IMR-90 (cell line): ENCODE data around the gene PRICKLE2. TPM values are rescaled to one million over a fixed set of nuclear protein-coding genes. Genes with fewer than 3 reads are reported as not detected.

ENCODE experiments used
- ATAC-seq: fragments of 200-7000 bp; cut with Tn5 transposase; 2 replicates; pipeline ENCODE4 v1.9.1; 2020; ENCODE audit warnings: low read depth, mild to moderate bottlenecking, moderate library complexity
- BruUV-seq: library from RNA; stranded (reverse); fragments of 400-500 nt; replicated peaks from 2 replicates; lab custom pipeline; 2021; lab: Mats Ljungman, UMichigan
- CTCF ChIA-PET: fragments of 300-600 bp; formaldehyde crosslinking; extraction: SDS; loops from one replicate; lab custom pipeline; 2021; ENCODE audit warnings: antibody characterized with exemption; lab: Yijun Ruan, JAX
- POLR2A ChIA-PET: fragments of 300-600 bp; sonication (Branson Sonifier 250); formaldehyde crosslinking; loops from one replicate; lab custom pipeline; 2022; ENCODE audit warnings: antibody characterized with exemption; ENCODE audit not compliant: unreplicated experiment; lab: Charles Lee
- DNase-seq: peaks from one replicate; pipeline ENCODE4 v3.0.0; 2013
- H2AFZ ChIP-seq: replicated peaks from 2 replicates; pipeline ENCODE3; 2013; ENCODE audit warnings: low read length, mild to moderate bottlenecking; ENCODE audit not compliant: poor library complexity
- H2AK5ac ChIP-seq: 2 replicates; pipeline ENCODE4 v1.6.1; 2013; ENCODE audit warnings: low read depth, low read length, inconsistent platforms
- H2AK9ac ChIP-seq: replicated peaks from 2 replicates; pipeline ENCODE3; 2013; ENCODE audit warnings: mild to moderate bottlenecking, low read depth, low read length, moderate library complexity; ENCODE audit not compliant: poor library complexity
- H2BK120ac ChIP-seq: 2 replicates; pipeline ENCODE4 v1.6.1; 2013; ENCODE audit warnings: low read depth, low read length, inconsistent platforms
- H2BK15ac ChIP-seq: 3 replicates; pipeline ENCODE4 v1.6.1; 2013; ENCODE audit warnings: low read depth, low read length, inconsistent platforms
- H2BK20ac ChIP-seq: 2 replicates; pipeline ENCODE4 v1.6.1; 2013; ENCODE audit warnings: low read depth, mild to moderate bottlenecking, inconsistent platforms, low read length, moderate library complexity
- H2BK5ac ChIP-seq: 2 replicates; pipeline ENCODE4 v1.6.1; 2013; ENCODE audit warnings: mild to moderate bottlenecking, low read depth, low read length, inconsistent platforms; ENCODE audit not compliant: poor library complexity, severe bottlenecking
- H3K14ac ChIP-seq: replicated peaks from 2 replicates; pipeline ENCODE4 v1.6.1; 2013; ENCODE audit warnings: low read depth, low read length, inconsistent platforms
- H3K18ac ChIP-seq: 2 replicates; pipeline ENCODE4 v1.6.1; 2013; ENCODE audit warnings: low read depth, low read length, control low read depth
- H3K23ac ChIP-seq: 2 replicates; pipeline ENCODE4 v1.6.1; 2013; ENCODE audit warnings: low read depth, low read length, inconsistent platforms
- H3K27ac ChIP-seq: 2 replicates; pipeline ENCODE4 v1.5.1; 2013; ENCODE audit warnings: mild to moderate bottlenecking, control low read depth, low read length; ENCODE audit not compliant: insufficient read depth
- H3K27me3 ChIP-seq: 2 replicates; pipeline ENCODE4 v1.6.1; 2013; ENCODE audit warnings: low read length; ENCODE audit not compliant: control insufficient read depth, insufficient read depth
- H3K36me3 ChIP-seq: 2 replicates; pipeline ENCODE4 v1.6.1; 2013; ENCODE audit warnings: low read length, mixed read lengths; ENCODE audit not compliant: control insufficient read depth, insufficient read depth
- H3K4ac ChIP-seq: 2 replicates; pipeline ENCODE4 v1.6.1; 2013; ENCODE audit warnings: low read depth, low read length, inconsistent platforms
- H3K4me1 ChIP-seq: 2 replicates; pipeline ENCODE4 v1.6.1; 2013; ENCODE audit warnings: low read length, mixed read lengths; ENCODE audit not compliant: control insufficient read depth, insufficient read depth
- H3K4me2 ChIP-seq: 2 replicates; pipeline ENCODE4 v1.6.1; 2013; ENCODE audit warnings: low read depth, mild to moderate bottlenecking, control low read depth, low read length, moderate library complexity
- H3K4me3 ChIP-seq: 2 replicates; pipeline ENCODE4 v1.5.1; 2013; ENCODE audit warnings: low read depth, mild to moderate bottlenecking, control low read depth, low read length, moderate library complexity; ENCODE audit not compliant: insufficient read depth
- H3K56ac ChIP-seq: 2 replicates; pipeline ENCODE4 v1.6.1; 2013; ENCODE audit warnings: low read length, inconsistent platforms; ENCODE audit not compliant: insufficient read depth; ENCODE audit errors: extremely low read depth
- H3K79me1 ChIP-seq, 2 experiments: 2 replicates each; pipeline ENCODE4 v1.6.1; 2013; ENCODE audit warnings: low read length in 2 of 2, inconsistent platforms in 1 of 2, low read depth in 1 of 2
- H3K9ac ChIP-seq: 2 replicates; pipeline ENCODE4 v1.6.1; 2013; ENCODE audit warnings: low read depth, low read length, control low read depth
- H3K9me1 ChIP-seq: 2 replicates; pipeline ENCODE4 v1.6.1; 2013; ENCODE audit warnings: low read length, inconsistent platforms; ENCODE audit not compliant: insufficient read depth
- H3K9me3 ChIP-seq: 2 replicates; pipeline ENCODE4 v1.6.1; 2013; ENCODE audit warnings: low read length; ENCODE audit not compliant: control insufficient read depth, insufficient read depth
- H4K20me1 ChIP-seq: 2 replicates; pipeline ENCODE4 v1.6.1; 2013; ENCODE audit warnings: low read length, inconsistent platforms; ENCODE audit not compliant: insufficient read depth
- H4K5ac ChIP-seq: 2 replicates; pipeline ENCODE4 v1.6.1; 2013; ENCODE audit warnings: mild to moderate bottlenecking, low read depth, low read length, control low read depth
- H4K8ac ChIP-seq, 2 experiments: 2 replicates each; pipeline ENCODE4 v1.6.1; 2013; ENCODE audit warnings: low read depth in 2 of 2, low read length in 2 of 2, control low read depth in 1 of 2, inconsistent platforms in 1 of 2
- H4K91ac ChIP-seq: 2 replicates; pipeline ENCODE4 v1.6.1; 2013; ENCODE audit warnings: low read depth, low read length, inconsistent platforms; ENCODE audit not compliant: insufficient read depth
- BHLHE40 ChIP-seq: fragments of 150-350 bp; IDR thresholded peaks from 2 replicates; pipeline ENCODE4 v1.6.1; 2016; ENCODE audit warnings: mild to moderate bottlenecking, low read depth, low read length
- CEBPB ChIP-seq: IDR thresholded peaks from 2 replicates; pipeline ENCODE4 v1.6.1; 2012; ENCODE audit warnings: low read depth, low read length, improper control_type of control experiment
- CHD1 ChIP-seq: IDR thresholded peaks from 2 replicates; pipeline ENCODE4 v1.6.1; 2012; ENCODE audit warnings: low read depth, low read length, improper control_type of control experiment
- FOS ChIP-seq: fragments of 150-350 bp; IDR thresholded peaks from 2 replicates; pipeline ENCODE4 v1.6.1; 2016; ENCODE audit warnings: low read depth, low read length
- MAFK ChIP-seq: IDR thresholded peaks from 2 replicates; pipeline ENCODE4 v1.6.1; 2012; ENCODE audit warnings: low read depth, low read length, improper control_type of control experiment
- MXI1 ChIP-seq: IDR thresholded peaks from 2 replicates; pipeline ENCODE4 v1.6.1; 2012; ENCODE audit warnings: low read depth, mild to moderate bottlenecking, low read length, moderate library complexity, borderline replicate concordance
- NFE2L2 ChIP-seq: fragments of 150-350 bp; IDR thresholded peaks from 2 replicates; pipeline ENCODE4 v1.6.1; 2016; ENCODE audit warnings: low read depth, mild to moderate bottlenecking, low read length
- RAD21 ChIP-seq: IDR thresholded peaks from 2 replicates; pipeline ENCODE4 v1.6.1; 2012; ENCODE audit warnings: low read length, improper control_type of control experiment
- RCOR1 ChIP-seq: IDR thresholded peaks from 2 replicates; pipeline ENCODE4 v1.6.1; 2012; ENCODE audit warnings: mild to moderate bottlenecking, low read length, improper control_type of control experiment; ENCODE audit not compliant: insufficient replicate concordance
- RFX5 ChIP-seq: IDR thresholded peaks from 2 replicates; pipeline ENCODE4 v1.8.0; 2012; ENCODE audit warnings: low read depth, mild to moderate bottlenecking, low read length, moderate library complexity
- SMC3 ChIP-seq: fragments of 150-350 bp; IDR thresholded peaks from 2 replicates; pipeline ENCODE4 v1.6.1; 2016; ENCODE audit warnings: low read depth, mild to moderate bottlenecking, antibody characterized with exemption, low read length, moderate library complexity
- WGBS, 2 experiments: methylation state at CpG; one replicate each; pipeline versions ENCODE4 v1.1.5 to v1.1.7; 2013; ENCODE audit warnings: missing lambda C conversion rate in 2 of 2; ENCODE audit not compliant: insufficient read length in 1 of 2; ENCODE audit errors: extremely low coverage in 2 of 2; 5-methylcytosine and 5-hydroxymethylcytosine counted together
- dilution Hi-C: fragments of 300-500 bp; cut with HindIII; formaldehyde crosslinking; loops from one replicate; pipeline ENCODE4 v1.14.3; 2018; ENCODE audit warnings: low sequenced_read_pairs; ENCODE audit not compliant: unreplicated experiment
- in situ Hi-C: fragments of 300-500 bp; cut with MboI; formaldehyde crosslinking; loops from 3 replicates; pipeline ENCODE4 v1.14.3; 2019; ENCODE audit warnings: low sequenced_read_pairs, inconsistent platforms, mixed read lengths
- intact Hi-C: fragments of 100-400 bp; cut with micrococcal nuclease; formaldehyde crosslinking; loops from 2 replicates; pipeline ENCODE4 v1.10.0; 2022
- polyA plus RNA-seq, 3 experiments: library from polyadenylated mRNA; depleted of rRNA; stranded (reverse); fragments of >200 nt; gene quantifications; 2 replicates each; pipeline ENCODE4 v1.2.3, GENCODE V29; 2012; ENCODE audit warnings: low replicate concordance in 1 of 3
- total RNA-seq: library from RNA; depleted of rRNA; stranded (reverse); fragments of >200 nt; gene quantifications from 2 replicates; pipeline ENCODE4 v1.2.3, GENCODE V29; 2012
- TF ChIP-seq, protein P1 (sequence below): conservative IDR thresholded peaks from 2 replicates; pipeline ENCODE4 v1.5.1; 2012; ENCODE audit warnings: mild to moderate bottlenecking, low read depth, low read length, improper control_type of control experiment
- TF ChIP-seq, protein P2 (sequence below): fragments of 150-350 bp; IDR thresholded peaks from 2 replicates; pipeline ENCODE4 v1.6.1; 2016; ENCODE audit warnings: low read depth, mild to moderate bottlenecking, low read length, moderate library complexity, borderline replicate concordance

Gene PRICKLE2
- total and polyA plus RNA-seq, 2 of the 4 experiments (the other 2 are of a cell fraction): 4.1 to 14.2 TPM

DNA sequence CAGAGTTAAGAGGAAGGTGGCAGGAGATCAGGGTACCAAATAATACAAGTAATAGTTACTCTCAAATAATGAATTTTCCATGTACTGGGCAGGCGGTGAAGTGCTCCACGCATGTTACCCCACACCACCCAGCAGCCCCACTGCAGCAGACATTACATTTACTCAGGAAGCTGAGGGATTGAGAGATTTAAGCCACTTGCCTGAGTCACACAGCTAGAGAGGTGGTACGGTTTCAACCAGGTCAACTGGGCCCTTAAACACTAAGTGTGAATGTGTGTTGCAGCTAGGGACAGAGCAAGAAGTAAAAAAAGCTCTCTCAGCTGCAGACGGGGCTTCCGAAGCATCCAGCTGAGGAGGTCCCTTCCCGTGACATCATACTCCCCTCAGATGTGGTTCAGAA, 91.3 kb downstream of the PRICKLE2 start:
- H2BK120ac ChIP-seq: no peak overlapping the region
- no peak overlapping the region for H2BK15ac ChIP-seq
- no peak overlapping the region for H2AK5ac ChIP-seq
- no peak overlapping the region for H3K4me3 ChIP-seq
- no peak overlapping the region for H2AK9ac ChIP-seq
- 67% methylated on average over 1 of the region's 6 CpGs; no CpG with 5 or more reads in 1 of the 2 experiments for WGBS, 2 experiments
- no peak overlapping the region for H3K14ac ChIP-seq
- no peaks in the 10 kb centered on the region for H3K27me3 ChIP-seq
- in situ Hi-C loops (no loop called here), intact Hi-C loops (no loop called here), dilution Hi-C loops (no loop called here)
- peaks cover 14% of the 10 kb centered on the region for H3K36me3 ChIP-seq
- ChIA-PET CTCF (no interaction called here), POLR2A (no interaction called here)
- H3K79me1 ChIP-seq: peaks cover 36 to 57% of the 10 kb centered on the region in 2 experiments
- peaks cover 14% of the 10 kb centered on the region for H3K9me1 ChIP-seq
- no peak overlapping the region for H4K8ac ChIP-seq
- H3K4ac ChIP-seq: no peak overlapping the region
- no peaks in the 10 kb centered on the region for H3K9me3 ChIP-seq
- H3K27ac ChIP-seq: no peak overlapping the region
- no peaks in the 10 kb centered on the region for H3K4me1 ChIP-seq
- H4K91ac ChIP-seq: no peak overlapping the region
- no peak overlapping the region for H3K4me2 ChIP-seq
- BruUV-seq: no TSS peak
- no peak overlapping the region for H3K9ac ChIP-seq
- DNase-seq: no peak
- no peak for TF ChIP-seq NFE2L2
- TF ChIP-seq RCOR1: no peak
- TF ChIP-seq RAD21: no peak
- TF ChIP-seq CHD1: no peak
- TF ChIP-seq, protein P1, sequence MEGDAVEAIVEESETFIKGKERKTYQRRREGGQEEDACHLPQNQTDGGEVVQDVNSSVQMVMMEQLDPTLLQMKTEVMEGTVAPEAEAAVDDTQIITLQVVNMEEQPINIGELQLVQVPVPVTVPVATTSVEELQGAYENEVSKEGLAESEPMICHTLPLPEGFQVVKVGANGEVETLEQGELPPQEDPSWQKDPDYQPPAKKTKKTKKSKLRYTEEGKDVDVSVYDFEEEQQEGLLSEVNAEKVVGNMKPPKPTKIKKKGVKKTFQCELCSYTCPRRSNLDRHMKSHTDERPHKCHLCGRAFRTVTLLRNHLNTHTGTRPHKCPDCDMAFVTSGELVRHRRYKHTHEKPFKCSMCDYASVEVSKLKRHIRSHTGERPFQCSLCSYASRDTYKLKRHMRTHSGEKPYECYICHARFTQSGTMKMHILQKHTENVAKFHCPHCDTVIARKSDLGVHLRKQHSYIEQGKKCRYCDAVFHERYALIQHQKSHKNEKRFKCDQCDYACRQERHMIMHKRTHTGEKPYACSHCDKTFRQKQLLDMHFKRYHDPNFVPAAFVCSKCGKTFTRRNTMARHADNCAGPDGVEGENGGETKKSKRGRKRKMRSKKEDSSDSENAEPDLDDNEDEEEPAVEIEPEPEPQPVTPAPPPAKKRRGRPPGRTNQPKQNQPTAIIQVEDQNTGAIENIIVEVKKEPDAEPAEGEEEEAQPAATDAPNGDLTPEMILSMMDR: no peak
- TF ChIP-seq MXI1: no peak
- TF ChIP-seq CEBPB: no peak
- no peak for TF ChIP-seq SMC3
- no peak for TF ChIP-seq BHLHE40
- TF ChIP-seq FOS: no peak
- TF ChIP-seq, protein P2, sequence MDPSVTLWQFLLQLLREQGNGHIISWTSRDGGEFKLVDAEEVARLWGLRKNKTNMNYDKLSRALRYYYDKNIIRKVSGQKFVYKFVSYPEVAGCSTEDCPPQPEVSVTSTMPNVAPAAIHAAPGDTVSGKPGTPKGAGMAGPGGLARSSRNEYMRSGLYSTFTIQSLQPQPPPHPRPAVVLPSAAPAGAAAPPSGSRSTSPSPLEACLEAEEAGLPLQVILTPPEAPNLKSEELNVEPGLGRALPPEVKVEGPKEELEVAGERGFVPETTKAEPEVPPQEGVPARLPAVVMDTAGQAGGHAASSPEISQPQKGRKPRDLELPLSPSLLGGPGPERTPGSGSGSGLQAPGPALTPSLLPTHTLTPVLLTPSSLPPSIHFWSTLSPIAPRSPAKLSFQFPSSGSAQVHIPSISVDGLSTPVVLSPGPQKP: no peak
- TF ChIP-seq RFX5: no peak
- TF ChIP-seq MAFK: no peak
- no peak overlapping the region for H2BK20ac ChIP-seq
- no peak overlapping the region for H3K23ac ChIP-seq
- no peak overlapping the region for H3K18ac ChIP-seq
- peaks cover 16% of the 10 kb centered on the region for H4K20me1 ChIP-seq
- H3K56ac ChIP-seq: no peak overlapping the region
- no peak overlapping the region for H2BK5ac ChIP-seq
- no peak overlapping the region for H4K5ac ChIP-seq
- ATAC-seq: no peak
- no peak overlapping the region for H2AFZ ChIP-seq
